ENCODE data around the gene ZNF664. TPM values are rescaled to one million over a fixed set of nuclear protein-coding genes. Genes with fewer than 3 reads are reported as not detected.

The ZNF664 gene
- total and polyA plus RNA-seq, 2 of the 13 experiments (the other 11 are each of a cell fraction or from before 2014, with no cell fraction given), result 43.9 to 56.5 TPM

DNA sequence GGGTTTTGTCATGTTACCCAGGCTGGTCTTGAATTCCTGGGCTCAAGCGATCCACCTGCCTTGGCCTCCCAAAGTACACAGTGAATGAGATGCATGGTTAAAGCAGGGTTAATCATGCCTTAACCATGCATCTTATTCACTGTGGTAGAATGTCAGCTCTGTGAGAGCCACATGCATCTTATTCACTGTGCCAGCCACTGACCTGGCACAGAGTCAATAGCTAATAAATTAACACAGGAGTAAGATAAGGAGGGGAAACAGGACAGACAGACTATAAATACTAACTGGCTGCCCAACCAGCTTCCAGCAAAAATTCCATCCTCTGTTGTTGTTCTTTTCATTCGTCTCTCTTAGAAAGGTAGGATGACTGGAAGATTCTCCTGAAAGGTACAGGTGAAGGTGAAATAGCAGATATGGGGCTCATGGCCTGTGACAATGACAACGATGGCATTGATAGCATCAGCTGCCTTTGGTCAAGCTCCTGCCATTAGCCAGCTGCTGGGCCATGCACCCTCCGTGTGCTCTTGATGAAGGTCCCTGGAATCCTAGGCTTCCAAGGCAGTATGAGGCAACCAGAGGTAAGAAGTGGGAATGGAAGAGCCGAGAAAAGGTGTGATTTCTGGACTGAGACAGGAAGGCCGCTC, 76.6 kb downstream of the ZNF664 start:
- Histone ChIP-seq H3K27ac (ENCODE audit: extremely low read length, insufficient read depth, low read length) (no peak overlapping the region), H3K27me3 (ENCODE audit: control insufficient read depth in 1 of 2, insufficient read depth in 2 of 2, low read length in 2 of 2) (peaks cover 0 to 4% of the 10 kb centered on the region in 2 experiments; a peak in 2 of 5 replicates), H3K9me3 (ENCODE audit: low read length) (peaks cover 21% of the 10 kb centered on the region), H3K79me2 (ENCODE audit: insufficient read depth, low read length) (no peaks in the 10 kb centered on the region), H3K4me1 (ENCODE audit: insufficient read depth, low read length) (no peaks in the 10 kb centered on the region), H3K4me3 (replicated peaks in 1 of 3; ENCODE audit: insufficient read depth in 1 of 3, low read depth in 2 of 3, low read length in 3 of 3) (no peak overlapping the region), H3K36me3 (replicated peaks in 1 of 2; ENCODE audit: control insufficient read depth in 1 of 2, insufficient read depth in 2 of 2, low read length in 2 of 2) (no peaks in the 10 kb centered on the region), H2AFZ (ENCODE audit: low read length) (no peak overlapping the region), H3K9ac (ENCODE audit: insufficient read depth, low read depth, low read length) (no peak overlapping the region), H4K20me1 (ENCODE audit: insufficient read depth, low read length) (no peaks in the 10 kb centered on the region), H3K4me2 (ENCODE audit: low read depth, low read length) (no peak overlapping the region)
- ATAC-seq (no peak), FAIRE-seq (no peak), DNase-seq (ENCODE audit: low spot score) (no peak)
- POLR2A ChIA-PET, result no interaction called here
- CTCF ChIA-PET (ENCODE audit: low intra/inter-chr PET ratio, low total read pairs), result no interaction called here
- in situ Hi-C loops (cut with HindIII; ENCODE audit: extremely low pct_ligation_motif_present, low pct_unique_long_range_greater_than_20kb), result loop anchor here (5.0 to 10.0 kb wide), 2 partner anchors 273 to 725 kb away; no protein-coding TSS in a partner anchor
- intact Hi-C loops (cut with micrococcal nuclease; ENCODE audit: unreplicated experiment), result no loop called here
- no peak for TF ChIP-seq GABPB1 (CRISPR knock-in tag; IDR thresholded peaks at IDR 0.05)
- BruUV-seq (replicated peaks), result no TSS peak
- 25% methylated on average over 6 of the region's 6 CpGs for WGBS (ENCODE audit: low lambda C conversion rate)

DNA sequence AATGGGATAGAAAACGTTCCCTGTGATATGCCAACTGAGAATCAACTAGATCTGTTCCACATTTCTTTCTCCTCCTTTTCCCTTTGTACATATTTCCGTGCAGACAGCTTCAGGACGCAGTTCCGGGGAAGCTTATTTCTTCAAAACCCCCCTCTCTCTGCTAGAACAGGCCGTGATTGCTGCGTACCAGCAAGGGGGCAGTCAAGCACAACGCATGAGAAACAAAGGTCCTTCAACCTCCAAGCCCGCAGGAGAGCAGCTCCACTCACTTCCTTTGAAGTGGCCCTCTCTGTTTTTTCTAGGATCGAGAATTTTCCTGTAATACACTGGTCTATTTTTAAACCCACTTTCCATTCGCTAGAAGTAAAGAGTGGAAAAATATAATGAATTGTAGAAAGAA, 80.8 kb downstream of the ZNF664 start:
- in situ Hi-C loops (cut with HindIII; ENCODE audit: extremely low pct_ligation_motif_present, low pct_unique_long_range_greater_than_20kb) (loop anchor here (5.0 kb wide), 1 partner anchor 268 kb away; no protein-coding TSS in a partner anchor), intact Hi-C loops (cut with micrococcal nuclease; ENCODE audit: unreplicated experiment) (loop anchor here (1.0 kb wide), 2 partner anchors 130 to 267 kb away; no protein-coding TSS in a partner anchor)
- ATAC-seq (peak; percentile 94), DNase-seq (ENCODE audit: low spot score) (peak; percentile 52), FAIRE-seq (peak; percentile 63)
- no TSS peak for BruUV-seq (replicated peaks)
- Histone ChIP-seq H3K4me3 (replicated peaks in 1 of 3; ENCODE audit: insufficient read depth in 1 of 3, low read depth in 2 of 3, low read length in 3 of 3) (no peak overlapping the region), H3K4me1 (ENCODE audit: insufficient read depth, low read length) (no peaks in the 10 kb centered on the region), H4K20me1 (ENCODE audit: insufficient read depth, low read length) (no peaks in the 10 kb centered on the region), H3K27me3 (ENCODE audit: control insufficient read depth in 1 of 2, insufficient read depth in 2 of 2, low read length in 2 of 2) (no peaks in the 10 kb centered on the region; a peak in 1 of 5 replicates), H3K9ac (ENCODE audit: insufficient read depth, low read depth, low read length) (no peak overlapping the region), H3K36me3 (replicated peaks in 1 of 2; ENCODE audit: control insufficient read depth in 1 of 2, insufficient read depth in 2 of 2, low read length in 2 of 2) (no peaks in the 10 kb centered on the region), H3K27ac (ENCODE audit: extremely low read length, insufficient read depth, low read length) (no peak overlapping the region), H2AFZ (ENCODE audit: low read length) (no peak overlapping the region), H3K4me2 (ENCODE audit: low read depth, low read length) (no peak overlapping the region), H3K79me2 (ENCODE audit: insufficient read depth, low read length) (no peaks in the 10 kb centered on the region), H3K9me3 (ENCODE audit: low read length) (no peaks in the 10 kb centered on the region; the same call in 1 of the 2 replicates)
- 6% methylated on average over 10 of the region's 10 CpGs for WGBS (ENCODE audit: low lambda C conversion rate)
- POLR2A ChIA-PET, result no interaction called here
- CTCF ChIA-PET (ENCODE audit: low intra/inter-chr PET ratio, low total read pairs), result interaction anchor here (1.9 kb wide), 1 partner anchor 267 kb away, joined by 21 read pairs; no protein-coding TSS in a partner anchor
- TF ChIP-seq ZNF224 (CRISPR knock-in tag; IDR thresholded peaks at IDR 0.05), result 0 out of 2 replicates have a peak, but pooled peaks have one; percentile 32
- TF ChIP-seq CREB1 (IDR thresholded peaks at IDR 0.05), result no peak
- TF ChIP-seq CREB1 (CRISPR knock-in tag; IDR thresholded peaks at IDR 0.05), result no peak
- no peak for TF ChIP-seq ZNF367 (CRISPR knock-in tag; IDR thresholded peaks at IDR 0.05; ENCODE audit: borderline replicate concordance)
- TF ChIP-seq RFXANK (CRISPR knock-in tag; IDR thresholded peaks at IDR 0.05), result no peak
- TF ChIP-seq, protein P1, sequence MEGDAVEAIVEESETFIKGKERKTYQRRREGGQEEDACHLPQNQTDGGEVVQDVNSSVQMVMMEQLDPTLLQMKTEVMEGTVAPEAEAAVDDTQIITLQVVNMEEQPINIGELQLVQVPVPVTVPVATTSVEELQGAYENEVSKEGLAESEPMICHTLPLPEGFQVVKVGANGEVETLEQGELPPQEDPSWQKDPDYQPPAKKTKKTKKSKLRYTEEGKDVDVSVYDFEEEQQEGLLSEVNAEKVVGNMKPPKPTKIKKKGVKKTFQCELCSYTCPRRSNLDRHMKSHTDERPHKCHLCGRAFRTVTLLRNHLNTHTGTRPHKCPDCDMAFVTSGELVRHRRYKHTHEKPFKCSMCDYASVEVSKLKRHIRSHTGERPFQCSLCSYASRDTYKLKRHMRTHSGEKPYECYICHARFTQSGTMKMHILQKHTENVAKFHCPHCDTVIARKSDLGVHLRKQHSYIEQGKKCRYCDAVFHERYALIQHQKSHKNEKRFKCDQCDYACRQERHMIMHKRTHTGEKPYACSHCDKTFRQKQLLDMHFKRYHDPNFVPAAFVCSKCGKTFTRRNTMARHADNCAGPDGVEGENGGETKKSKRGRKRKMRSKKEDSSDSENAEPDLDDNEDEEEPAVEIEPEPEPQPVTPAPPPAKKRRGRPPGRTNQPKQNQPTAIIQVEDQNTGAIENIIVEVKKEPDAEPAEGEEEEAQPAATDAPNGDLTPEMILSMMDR (CRISPR knock-in tag; IDR thresholded peaks at IDR 0.05), result peak; percentile 87
- no peak for TF ChIP-seq ISL2 (CRISPR knock-in tag; IDR thresholded peaks at IDR 0.05)
- TF ChIP-seq STAG1 (CRISPR knock-in tag; IDR thresholded peaks at IDR 0.05), result peak; percentile 97
- TF ChIP-seq, protein P2, sequence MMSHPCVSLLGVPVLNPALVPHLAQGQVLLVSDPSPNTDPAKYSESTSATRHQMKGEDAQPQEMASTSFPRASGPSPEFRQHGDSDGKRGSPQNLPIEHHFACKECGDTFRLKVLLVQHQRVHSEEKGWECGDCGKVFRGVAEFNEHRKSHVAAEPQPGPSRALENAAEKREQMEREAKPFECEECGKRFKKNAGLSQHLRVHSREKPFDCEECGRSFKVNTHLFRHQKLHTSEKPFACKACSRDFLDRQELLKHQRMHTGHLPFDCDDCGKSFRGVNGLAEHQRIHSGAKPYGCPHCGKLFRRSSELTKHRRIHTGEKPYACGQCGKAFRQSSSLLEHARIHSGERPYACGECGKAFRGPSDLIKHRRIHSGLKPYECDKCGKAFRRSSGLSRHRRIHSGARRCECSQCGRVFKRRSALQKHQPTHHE (CRISPR knock-in tag; IDR thresholded peaks at IDR 0.05; ENCODE audit: borderline replicate concordance), result no peak
- no peak for TF ChIP-seq CHCHD3 (CRISPR knock-in tag; IDR thresholded peaks at IDR 0.05)
- TF ChIP-seq, protein P3, sequence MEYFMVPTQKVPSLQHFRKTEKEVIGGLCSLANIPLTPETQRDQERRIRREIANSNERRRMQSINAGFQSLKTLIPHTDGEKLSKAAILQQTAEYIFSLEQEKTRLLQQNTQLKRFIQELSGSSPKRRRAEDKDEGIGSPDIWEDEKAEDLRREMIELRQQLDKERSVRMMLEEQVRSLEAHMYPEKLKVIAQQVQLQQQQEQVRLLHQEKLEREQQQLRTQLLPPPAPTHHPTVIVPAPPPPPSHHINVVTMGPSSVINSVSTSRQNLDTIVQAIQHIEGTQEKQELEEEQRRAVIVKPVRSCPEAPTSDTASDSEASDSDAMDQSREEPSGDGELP (IDR thresholded peaks at IDR 0.05; ENCODE audit: borderline replicate concordance, low read depth), result no peak
- TF ChIP-seq JUND (CRISPR knock-in tag; IDR thresholded peaks at IDR 0.05), result no peak
- no peak for TF ChIP-seq ZNF232 (CRISPR knock-in tag; IDR thresholded peaks at IDR 0.05; ENCODE audit: borderline replicate concordance)
- no peak for TF ChIP-seq HNRNPH1 (optimal IDR thresholded peaks at IDR 0.05; ENCODE audit: low read depth, low read length)
